Coronary artery (tissue), 2 donors: Measurements from ENCODE around the gene LYSMD4.

Experiments
- DNase-seq: peaks from one replicate; pipeline ENCODE4 v3.0.0-alpha.2; 2017; ENCODE audit warnings: low spot score
- H3K27ac ChIP-seq, 2 donors: fragments of 200-600 bp; sonication (generic); one replicate each; pipeline ENCODE4 v1.5.1; 2016 to 2019
- H3K4me3 ChIP-seq: fragments of 200-600 bp; sonication (generic); 2 replicates; pipeline ENCODE4 v1.5.1; 2016; ENCODE audit warnings: mild to moderate bottlenecking, moderate library complexity
- CTCF ChIP-seq: fragments of 200-600 bp; sonication (generic); IDR thresholded peaks from one replicate; pipeline ENCODE4 v1.5.1; 2019; ENCODE audit warnings: antibody characterized with exemption

LYSMD4 gene

GRCh38 chr15:99707473-99708270, 25.6 kb downstream of the LYSMD4 start:
- Histone ChIP-seq H3K4me3 (peak overlapping the region; percentile 18), H3K27ac (peak overlapping the region; percentile 49 to 81)
- DNase-seq = no peak
- no peak for TF ChIP-seq CTCF

GRCh38 chr15:99706557-99707303, 26.5 kb downstream of the LYSMD4 start:
- Histone ChIP-seq H3K27ac (peak overlapping the region; percentile 49 to 61), H3K4me3 (peak overlapping the region; percentile 18)
- DNase-seq = no peak
- TF ChIP-seq CTCF = no peak

- H3K4me3 ChIP-seq = no peak overlapping the region
- peak overlapping the region; percentile 73 to 87 for H3K27ac ChIP-seq
- peak; percentile 49 for TF ChIP-seq CTCF
- no peak for DNase-seq
Observed at GRCh38 chr15:99704444-99704838, 28.8 kb downstream of the LYSMD4 start.

- Histone ChIP-seq H3K27ac (peak overlapping the region; percentile 73 to 87), H3K4me3 (peak overlapping the region; percentile 40)
- peak; percentile 33 for TF ChIP-seq CTCF
- no peak for DNase-seq
Observed at GRCh38 chr15:99703603-99704443, 29.4 kb downstream of the LYSMD4 start.

GRCh38 chr15:99702895-99703602, 30.2 kb downstream of the LYSMD4 start:
- H3K4me3 ChIP-seq = peak overlapping the region; percentile 40
- DNase-seq = no peak
- no peak for TF ChIP-seq CTCF
- peak overlapping the region; percentile 73 to 87 for H3K27ac ChIP-seq

GRCh38 chr15:99696096-99696495, 37.1 kb downstream of the LYSMD4 start:
- H3K27ac ChIP-seq = no peak overlapping the region
- DNase-seq = no peak
- no peak for TF ChIP-seq CTCF
- H3K4me3 ChIP-seq = no peak overlapping the region
